Mesenchymal stem cell (in vitro differentiated cells and primary cell): ENCODE results near the gene LARP1.

Source experiments
- DNase-seq: peaks from one replicate; pipeline ENCODE4 v3.0.0-alpha.2; 2013
- H2AFZ ChIP-seq: one replicate; pipeline ENCODE4 v1.6.1; 2013; ENCODE audit warnings: low read depth, mild to moderate bottlenecking, control low read depth, inconsistent platforms, low read length, moderate library complexity
- H2AK5ac ChIP-seq: 2 replicates; pipeline ENCODE4 v1.6.1; 2013; ENCODE audit warnings: low read length, moderate library complexity, mild to moderate bottlenecking, inconsistent platforms; ENCODE audit not compliant: severe bottlenecking
- H2BK120ac ChIP-seq: one replicate; pipeline ENCODE4 v1.6.1; 2013; ENCODE audit warnings: low read depth, mild to moderate bottlenecking, inconsistent platforms, low read length, moderate library complexity
- H2BK12ac ChIP-seq, 2 experiments: one replicate each; pipeline ENCODE4 v1.6.1; 2013; ENCODE audit warnings: inconsistent platforms in 2 of 2, low read length in 2 of 2, mild to moderate bottlenecking in 2 of 2, moderate library complexity in 2 of 2, control low read depth in 1 of 2
- H2BK15ac ChIP-seq: one replicate; pipeline ENCODE4 v1.6.1; 2013; ENCODE audit warnings: mild to moderate bottlenecking, low read depth, inconsistent platforms; ENCODE audit not compliant: poor library complexity, severe bottlenecking
- H2BK5ac ChIP-seq: 2 replicates; pipeline ENCODE4 v1.6.1; 2013; ENCODE audit warnings: low read depth, mild to moderate bottlenecking, low read length, control low read depth, inconsistent platforms; ENCODE audit not compliant: poor library complexity, severe bottlenecking
- H3K14ac ChIP-seq, 2 experiments: one replicate each; pipeline ENCODE4 v1.6.1; 2013; ENCODE audit warnings: inconsistent platforms in 2 of 2, low read length in 2 of 2, control low read depth in 1 of 2, mild to moderate bottlenecking in 1 of 2, moderate library complexity in 1 of 2
- H3K18ac ChIP-seq, 2 experiments: one replicate each; pipeline ENCODE4 v1.6.1; 2013; ENCODE audit warnings: inconsistent platforms in 2 of 2, low read length in 2 of 2, control low read depth in 1 of 2, low read depth in 1 of 2, mild to moderate bottlenecking in 1 of 2
- H3K23ac ChIP-seq, 2 experiments: one replicate each; pipeline ENCODE4 v1.6.1; 2013; ENCODE audit warnings: inconsistent platforms in 2 of 2, low read length in 2 of 2, mild to moderate bottlenecking in 2 of 2, moderate library complexity in 2 of 2, control low read depth in 1 of 2
- H3K27ac ChIP-seq: 2 replicates; pipeline ENCODE4 v1.5.1; 2013; ENCODE audit warnings: mild to moderate bottlenecking, moderate library complexity, low read length, control low read depth, inconsistent platforms; ENCODE audit not compliant: poor library complexity, severe bottlenecking
- H3K27me3 ChIP-seq, 2 experiments: 2 replicates each; pipeline versions ENCODE4 v1.6.1 to v1.7.0; 2013; ENCODE audit warnings: low read length in 2 of 2, mild to moderate bottlenecking in 2 of 2, moderate library complexity in 2 of 2, control low read depth in 1 of 2, inconsistent platforms in 1 of 2; ENCODE audit not compliant: control insufficient read depth in 1 of 2, insufficient read depth in 1 of 2
- H3K36me3 ChIP-seq, 2 experiments: 2 replicates each; pipeline versions ENCODE4 v1.6.1 to v1.7.0; 2013; ENCODE audit warnings: low read length in 2 of 2, control low read depth in 1 of 2, inconsistent platforms in 1 of 2, low read depth in 1 of 2, mild to moderate bottlenecking in 1 of 2; ENCODE audit not compliant: insufficient read depth in 2 of 2, control insufficient read depth in 1 of 2
- H3K4ac ChIP-seq, 2 experiments: one replicate each; pipeline ENCODE4 v1.6.1; 2013; ENCODE audit warnings: inconsistent platforms in 2 of 2, low read length in 2 of 2, mild to moderate bottlenecking in 2 of 2, moderate library complexity in 2 of 2, control low read depth in 1 of 2, low read depth in 1 of 2
- H3K4me1 ChIP-seq: 2 replicates; pipeline ENCODE4 v1.6.1; 2013; ENCODE audit warnings: low read depth, low read length, control low read depth; ENCODE audit not compliant: control insufficient read depth, insufficient read depth
- H3K4me2 ChIP-seq: 2 replicates; pipeline ENCODE4 v1.6.1; 2013; ENCODE audit warnings: low read length, mild to moderate bottlenecking, inconsistent platforms; ENCODE audit not compliant: poor library complexity, severe bottlenecking
- H3K4me3 ChIP-seq, 2 experiments: 2 replicates each; pipeline versions ENCODE4 v1.5.1 to v1.7.0; 2013; ENCODE audit warnings: low read length in 2 of 2, mild to moderate bottlenecking in 2 of 2, control low read depth in 1 of 2, low read depth in 1 of 2; ENCODE audit not compliant: insufficient read depth in 1 of 2
- H3K79me1 ChIP-seq: replicated peaks from 2 replicates; pipeline ENCODE4 v1.6.1; 2013; ENCODE audit warnings: mild to moderate bottlenecking, control low read depth, low read length, inconsistent platforms; ENCODE audit not compliant: poor library complexity, severe bottlenecking
- H3K9ac ChIP-seq: 2 replicates; pipeline ENCODE4 v1.7.0; 2013; ENCODE audit warnings: mild to moderate bottlenecking, low read length, moderate library complexity
- H3K9me3 ChIP-seq: 2 replicates; pipeline ENCODE4 v1.7.0; 2013; ENCODE audit warnings: mild to moderate bottlenecking, low read length; ENCODE audit not compliant: control insufficient read depth
- H4K8ac ChIP-seq: one replicate; pipeline ENCODE4 v1.6.1; 2013; ENCODE audit warnings: inconsistent platforms, mild to moderate bottlenecking, low read length, moderate library complexity
- H4K91ac ChIP-seq: one replicate; pipeline ENCODE4 v1.6.1; 2013; ENCODE audit warnings: mild to moderate bottlenecking, low read length, inconsistent platforms
- WGBS: methylation state at CpG from one replicate; pipeline ENCODE4 v1.1.7; 2013; ENCODE audit warnings: mixed read lengths; 5-methylcytosine and 5-hydroxymethylcytosine counted together

Gene LARP1

GRCh38 chr5:154722936-154723335, 32.2 kb upstream of the LARP1 start:
- Histone ChIP-seq H3K9me3 (no peaks in the 10 kb centered on the region), H3K27ac (no peak overlapping the region), H3K79me1 (no peaks in the 10 kb centered on the region), H3K36me3 (no peaks in the 10 kb centered on the region), H2BK15ac (no peak overlapping the region), H3K27me3 (no peaks in the 10 kb centered on the region), H2BK12ac (no peak overlapping the region), H2BK5ac (no peak overlapping the region), H3K18ac (no peak overlapping the region), H3K14ac (no peak overlapping the region), H4K8ac (no peak overlapping the region), H4K91ac (no peak overlapping the region), H3K4me2 (no peak overlapping the region), H2AK5ac (no peak overlapping the region), H2BK120ac (no peak overlapping the region), H2AFZ (no peak overlapping the region), H3K4me3 (no peak overlapping the region), H3K23ac (no peak overlapping the region), H3K4ac (no peak overlapping the region), H3K4me1 (no peaks in the 10 kb centered on the region), H3K9ac (no peak overlapping the region)
- DNase-seq: no peak
- 100% methylated on average over 2 of the region's 2 CpGs for WGBS

GRCh38 chr5:154723740-154724505, 31.3 kb upstream of the LARP1 start:
- no peaks in the 10 kb centered on the region for H3K79me1 ChIP-seq
- peak; percentile 62 for DNase-seq
- H3K4me1 ChIP-seq: no peaks in the 10 kb centered on the region
- H3K36me3 ChIP-seq: no peaks in the 10 kb centered on the region
- H2BK5ac ChIP-seq: no peak overlapping the region
- no peak overlapping the region for H3K4me3 ChIP-seq
- no peak overlapping the region for H2AK5ac ChIP-seq
- H2BK15ac ChIP-seq: no peak overlapping the region
- H2BK12ac ChIP-seq: no peak overlapping the region
- H4K91ac ChIP-seq: no peak overlapping the region
- H3K27ac ChIP-seq: no peak overlapping the region
- H3K4ac ChIP-seq: peak overlapping the region in 1 of 2 experiments; percentile 47
- H3K9me3 ChIP-seq: no peaks in the 10 kb centered on the region
- H3K14ac ChIP-seq: no peak overlapping the region
- H2AFZ ChIP-seq: no peak overlapping the region
- no peak overlapping the region for H3K4me2 ChIP-seq
- no peak overlapping the region for H3K18ac ChIP-seq
- H4K8ac ChIP-seq: no peak overlapping the region
- H3K9ac ChIP-seq: peak overlapping the region; percentile 9
- H2BK120ac ChIP-seq: no peak overlapping the region
- no peaks in the 10 kb centered on the region for H3K27me3 ChIP-seq
- 0% methylated on average over 1 of the region's 2 CpGs for WGBS
- no peak overlapping the region for H3K23ac ChIP-seq

- Histone ChIP-seq H2BK120ac (no peak overlapping the region), H2BK15ac (no peak overlapping the region), H3K4me2 (no peak overlapping the region), H3K36me3 (no peaks in the 10 kb centered on the region), H3K4me1 (no peaks in the 10 kb centered on the region), H4K8ac (no peak overlapping the region), H3K23ac (no peak overlapping the region), H3K9me3 (no peaks in the 10 kb centered on the region), H3K4ac (no peak overlapping the region), H3K4me3 (no peak overlapping the region), H3K18ac (no peak overlapping the region), H3K27ac (no peak overlapping the region), H3K9ac (no peak overlapping the region), H3K79me1 (no peaks in the 10 kb centered on the region), H2AFZ (no peak overlapping the region), H2BK12ac (no peak overlapping the region), H3K14ac (no peak overlapping the region), H2BK5ac (no peak overlapping the region), H3K27me3 (no peaks in the 10 kb centered on the region), H2AK5ac (no peak overlapping the region), H4K91ac (no peak overlapping the region)
- DNase-seq: no peak
- WGBS: no CpG with 5 or more reads among the region's 1 CpG
Observed at GRCh38 chr5:154727361-154727760, 27.8 kb upstream of the LARP1 start.

GRCh38 chr5:154728939-154729588, 26.1 kb upstream of the LARP1 start:
- H3K4me2 ChIP-seq: no peak overlapping the region
- H3K27me3 ChIP-seq: no peaks in the 10 kb centered on the region
- no peaks in the 10 kb centered on the region for H3K36me3 ChIP-seq
- no peak overlapping the region for H4K91ac ChIP-seq
- no peak overlapping the region for H3K9ac ChIP-seq
- H3K14ac ChIP-seq: no peak overlapping the region
- no peak overlapping the region for H2BK5ac ChIP-seq
- no peak overlapping the region for H2BK15ac ChIP-seq
- no peak overlapping the region for H4K8ac ChIP-seq
- no peak overlapping the region for H3K4me3 ChIP-seq
- H3K79me1 ChIP-seq: no peaks in the 10 kb centered on the region
- H3K23ac ChIP-seq: no peak overlapping the region
- H2BK12ac ChIP-seq: no peak overlapping the region
- H3K27ac ChIP-seq: no peak overlapping the region
- no peaks in the 10 kb centered on the region for H3K4me1 ChIP-seq
- H3K9me3 ChIP-seq: no peaks in the 10 kb centered on the region
- H2BK120ac ChIP-seq: no peak overlapping the region
- WGBS: 95% methylated on average over 3 of the region's 3 CpGs
- no peak overlapping the region for H2AFZ ChIP-seq
- no peak overlapping the region for H3K18ac ChIP-seq
- no peak overlapping the region for H2AK5ac ChIP-seq
- DNase-seq: no peak
- no peak overlapping the region for H3K4ac ChIP-seq
